ENCODE measurements around the gene CTTN. TPM values are rescaled to one million over a fixed set of nuclear protein-coding genes. Genes with fewer than 3 reads are reported as not detected.

The CTTN gene
- total and polyA plus RNA-seq, 2 experiments from 2014 or later: 72.5 to 245 TPM

DNA sequence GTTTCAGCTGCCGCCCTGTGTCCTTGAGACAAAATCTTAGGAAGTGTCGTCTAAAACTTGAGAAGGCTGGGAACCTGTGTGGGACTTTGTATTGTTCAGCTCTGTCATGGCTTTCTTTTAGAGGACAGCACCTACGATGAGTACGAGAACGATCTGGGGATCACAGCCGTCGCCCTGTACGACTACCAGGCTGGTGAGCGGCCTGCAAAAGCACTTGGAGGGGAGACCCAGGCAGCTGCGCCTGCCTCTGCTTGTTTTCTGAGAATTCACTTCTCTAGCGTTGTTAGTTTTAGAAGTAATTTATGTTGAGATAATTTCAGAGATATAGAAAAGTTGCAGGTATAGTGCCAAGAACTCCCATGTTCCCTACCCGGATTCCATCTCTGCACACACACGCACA lies 35.2 kb downstream of the CTTN start:
- Histone ChIP-seq H3K36me3 (peaks cover 51% of the 10 kb centered on the region), H3K27me3 (no peaks in the 10 kb centered on the region), H3K4me1 (ENCODE audit: low read depth) (no peaks in the 10 kb centered on the region), H3K9me3 (ENCODE audit: low read depth) (no peaks in the 10 kb centered on the region), H3K4me3 (no peak overlapping the region), H3K27ac (no peak overlapping the region)
- TF ChIP-seq, protein P1, sequence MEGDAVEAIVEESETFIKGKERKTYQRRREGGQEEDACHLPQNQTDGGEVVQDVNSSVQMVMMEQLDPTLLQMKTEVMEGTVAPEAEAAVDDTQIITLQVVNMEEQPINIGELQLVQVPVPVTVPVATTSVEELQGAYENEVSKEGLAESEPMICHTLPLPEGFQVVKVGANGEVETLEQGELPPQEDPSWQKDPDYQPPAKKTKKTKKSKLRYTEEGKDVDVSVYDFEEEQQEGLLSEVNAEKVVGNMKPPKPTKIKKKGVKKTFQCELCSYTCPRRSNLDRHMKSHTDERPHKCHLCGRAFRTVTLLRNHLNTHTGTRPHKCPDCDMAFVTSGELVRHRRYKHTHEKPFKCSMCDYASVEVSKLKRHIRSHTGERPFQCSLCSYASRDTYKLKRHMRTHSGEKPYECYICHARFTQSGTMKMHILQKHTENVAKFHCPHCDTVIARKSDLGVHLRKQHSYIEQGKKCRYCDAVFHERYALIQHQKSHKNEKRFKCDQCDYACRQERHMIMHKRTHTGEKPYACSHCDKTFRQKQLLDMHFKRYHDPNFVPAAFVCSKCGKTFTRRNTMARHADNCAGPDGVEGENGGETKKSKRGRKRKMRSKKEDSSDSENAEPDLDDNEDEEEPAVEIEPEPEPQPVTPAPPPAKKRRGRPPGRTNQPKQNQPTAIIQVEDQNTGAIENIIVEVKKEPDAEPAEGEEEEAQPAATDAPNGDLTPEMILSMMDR (IDR thresholded peaks at IDR 0.05; ENCODE audit: low read depth, low read length): no peak
- no peak for DNase-seq (ENCODE audit: low read depth in 1 of 2, low spot score in 1 of 2)

DNA sequence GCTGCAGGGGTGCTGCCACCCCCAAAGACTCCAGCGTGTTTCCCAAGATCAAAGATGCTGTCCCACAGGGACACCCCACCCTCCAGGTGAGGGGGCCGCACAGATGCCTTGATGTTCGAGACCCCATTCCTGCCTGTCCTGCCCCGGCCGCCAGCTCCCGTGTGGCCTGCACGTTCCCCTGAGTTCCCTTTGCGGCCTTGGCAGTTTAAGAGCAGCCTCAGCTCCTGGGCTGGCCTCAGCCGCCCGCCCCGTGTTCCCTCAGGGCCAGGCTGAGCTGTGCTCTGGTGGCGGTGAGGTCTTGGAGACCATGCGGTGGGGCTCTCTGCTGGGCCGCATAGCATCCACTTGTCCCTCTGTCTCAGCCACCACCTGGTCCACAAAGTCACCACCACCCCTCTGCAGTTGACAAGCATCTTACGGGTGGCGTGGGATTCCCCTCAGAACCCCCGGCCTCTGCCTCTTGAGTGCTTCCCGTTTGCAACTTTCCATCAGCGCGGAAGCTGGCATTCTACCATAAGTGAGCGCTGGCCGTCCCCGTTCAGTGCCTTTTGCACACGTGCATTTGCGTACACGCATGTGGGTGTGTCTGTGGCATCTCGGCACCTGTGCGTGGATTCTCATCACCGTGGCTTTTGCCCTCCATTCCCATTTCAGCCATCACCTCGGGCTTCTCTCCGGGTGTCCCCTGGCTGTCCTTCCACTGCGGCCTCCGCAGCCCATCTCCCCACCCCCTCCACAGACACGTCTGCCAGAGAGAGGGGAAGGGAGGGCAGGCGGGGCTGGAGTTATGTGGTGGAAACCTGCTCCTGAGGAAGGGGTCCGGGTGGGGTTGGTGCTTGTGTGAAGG lies 35.9 kb downstream of the CTTN start:
- TF ChIP-seq, protein P1 (IDR thresholded peaks at IDR 0.05; ENCODE audit: low read depth, low read length): no peak

DNA sequence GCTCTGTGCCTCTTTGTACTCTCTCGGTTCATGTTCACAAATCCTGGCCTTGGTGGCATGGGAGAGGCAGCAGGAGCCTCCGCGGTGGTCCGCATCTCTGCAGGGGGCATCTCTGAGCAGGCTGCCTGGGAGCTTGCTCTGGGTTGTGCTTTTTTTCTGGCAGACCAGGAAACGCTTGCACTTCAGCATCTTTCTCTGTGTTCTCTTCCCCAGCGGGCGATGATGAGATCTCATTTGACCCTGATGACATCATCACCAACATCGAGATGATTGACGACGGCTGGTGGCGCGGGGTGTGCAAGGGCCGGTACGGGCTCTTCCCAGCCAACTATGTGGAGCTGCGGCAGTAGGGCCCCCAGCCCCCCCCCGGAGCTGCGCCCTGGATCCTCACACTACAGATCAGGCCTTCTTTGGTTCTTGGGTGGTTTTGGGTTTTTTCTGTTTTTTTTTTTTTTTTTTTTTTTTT lies 36.5 kb downstream of the CTTN start:
- H3K9me3 ChIP-seq (ENCODE audit: low read depth): no peaks in the 10 kb centered on the region
- DNase-seq (ENCODE audit: low read depth in 1 of 2, low spot score in 1 of 2): no peak
- H3K4me1 ChIP-seq (ENCODE audit: low read depth): no peaks in the 10 kb centered on the region
- H3K27me3 ChIP-seq: no peaks in the 10 kb centered on the region
- TF ChIP-seq, protein P1 (IDR thresholded peaks at IDR 0.05; ENCODE audit: low read depth, low read length): no peak
- H3K36me3 ChIP-seq: peaks cover 38% of the 10 kb centered on the region
- H3K4me3 ChIP-seq: no peak overlapping the region
- H3K27ac ChIP-seq: no peak overlapping the region

More for the DNA sequence above, 35.9 kb downstream of the CTTN start:
- Histone ChIP-seq H3K9me3 (ENCODE audit: low read depth) (no peaks in the 10 kb centered on the region), H3K27ac (no peak overlapping the region), H3K36me3 (peaks cover 45% of the 10 kb centered on the region), H3K4me1 (ENCODE audit: low read depth) (no peaks in the 10 kb centered on the region), H3K4me3 (no peak overlapping the region), H3K27me3 (no peaks in the 10 kb centered on the region)
- no peak for DNase-seq (ENCODE audit: low read depth in 1 of 2, low spot score in 1 of 2)

DNA sequence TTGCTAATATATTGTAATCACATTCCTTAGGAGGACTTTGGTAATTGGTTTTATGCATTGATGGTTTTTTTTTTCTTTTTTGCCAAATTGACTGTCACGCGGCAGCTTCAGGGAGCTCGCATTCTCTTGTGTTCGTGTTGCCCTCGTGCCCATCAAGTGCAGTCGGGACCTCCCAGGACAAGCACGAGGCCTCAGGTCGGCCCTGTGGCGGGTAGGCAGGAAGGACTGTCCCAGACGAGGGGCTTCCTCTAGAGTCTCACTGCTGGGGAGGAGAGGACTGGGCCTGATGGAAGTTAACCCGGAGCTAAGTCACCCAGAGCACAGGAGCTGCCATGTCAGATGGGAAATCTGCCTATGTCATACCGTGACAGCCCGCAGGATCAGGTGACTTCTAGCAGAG lies 37.0 kb downstream of the CTTN start:
- Histone ChIP-seq H3K4me3 (no peak overlapping the region), H3K27me3 (no peaks in the 10 kb centered on the region), H3K36me3 (peaks cover 35% of the 10 kb centered on the region), H3K4me1 (ENCODE audit: low read depth) (no peaks in the 10 kb centered on the region), H3K9me3 (ENCODE audit: low read depth) (no peaks in the 10 kb centered on the region), H3K27ac (no peak overlapping the region)
- TF ChIP-seq, protein P1 (IDR thresholded peaks at IDR 0.05; ENCODE audit: low read depth, low read length): no peak
- DNase-seq (ENCODE audit: low read depth in 1 of 2, low spot score in 1 of 2): no peak

DNA sequence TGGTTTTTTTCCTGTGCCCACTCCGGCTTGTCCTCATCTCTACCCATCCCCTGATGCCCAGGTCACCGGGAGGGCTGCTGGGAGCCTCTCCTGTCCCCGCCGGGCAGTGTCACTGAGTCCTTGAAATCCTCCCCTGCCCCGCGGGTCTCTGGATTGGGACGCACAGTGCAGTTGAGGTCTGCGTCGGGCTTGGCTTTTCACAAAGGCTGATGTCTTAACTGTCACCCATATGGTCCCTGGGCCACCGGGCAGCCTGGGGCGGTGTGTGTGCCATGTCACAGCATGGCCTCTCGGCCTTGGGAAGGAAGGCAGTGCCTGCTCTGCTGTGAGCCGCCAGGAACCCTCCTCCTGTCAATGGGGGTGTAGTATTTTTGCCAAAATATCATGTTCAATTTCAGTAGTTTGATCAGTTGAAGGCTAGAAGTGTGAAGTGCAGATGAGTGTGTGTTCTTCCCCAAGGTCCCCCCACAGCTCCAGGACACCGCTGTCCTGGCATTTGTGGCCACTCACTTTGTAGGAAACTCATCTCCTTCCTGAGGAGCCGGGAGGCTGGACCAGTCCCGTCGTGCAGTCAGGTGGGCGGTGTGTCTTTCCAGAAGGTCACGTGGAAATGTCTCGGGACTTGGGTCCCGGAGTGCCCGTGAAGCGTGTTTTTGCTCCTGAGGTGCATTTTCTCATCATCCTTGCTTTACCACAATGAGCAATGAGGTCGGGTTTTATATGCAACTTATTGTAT lies 37.6 kb downstream of the CTTN start:
- Histone ChIP-seq H3K4me1 (ENCODE audit: low read depth) (no peaks in the 10 kb centered on the region), H3K27ac (no peak overlapping the region), H3K9me3 (ENCODE audit: low read depth) (no peaks in the 10 kb centered on the region), H3K4me3 (no peak overlapping the region), H3K36me3 (peaks cover 29% of the 10 kb centered on the region), H3K27me3 (no peaks in the 10 kb centered on the region)
- TF ChIP-seq, protein P1 (IDR thresholded peaks at IDR 0.05; ENCODE audit: low read depth, low read length): no peak
- no peak for DNase-seq (ENCODE audit: low read depth in 1 of 2, low spot score in 1 of 2)

Measured in cardiac muscle cell (in vitro differentiated cells and primary cell).